GM12872 (cell line): ENCODE measurements around the gene OSBPL1A.

ENCODE experiments used
- TF ChIP-seq, protein P1 (sequence below): IDR thresholded peaks from 3 replicates; pipeline ENCODE4 v1.5.1; 2011; ENCODE audit warnings: low read depth, mild to moderate bottlenecking, low read length, moderate library complexity; ENCODE audit not compliant: insufficient read depth

Gene OSBPL1A

DNA sequence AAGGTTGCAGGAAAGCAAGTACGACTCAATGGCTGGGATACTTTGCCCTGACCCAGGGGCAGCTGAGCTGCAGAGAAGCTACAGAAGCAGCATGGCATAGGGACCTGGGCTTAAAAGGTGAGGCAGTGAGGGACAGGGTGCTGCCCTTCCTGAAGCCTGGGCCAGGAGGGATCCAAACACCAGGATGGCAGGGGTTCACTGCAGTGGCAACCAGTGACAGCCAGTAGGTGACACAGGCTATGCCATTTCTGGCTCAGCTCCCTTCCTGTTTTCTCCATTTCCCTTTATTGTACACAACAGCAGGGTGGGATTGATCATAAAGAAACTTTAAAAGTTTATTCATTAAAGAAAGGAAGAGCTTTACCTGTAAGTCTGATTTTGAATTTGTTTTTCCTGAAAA lies 209.9 kb downstream of the OSBPL1A start:
- TF ChIP-seq, protein P1, sequence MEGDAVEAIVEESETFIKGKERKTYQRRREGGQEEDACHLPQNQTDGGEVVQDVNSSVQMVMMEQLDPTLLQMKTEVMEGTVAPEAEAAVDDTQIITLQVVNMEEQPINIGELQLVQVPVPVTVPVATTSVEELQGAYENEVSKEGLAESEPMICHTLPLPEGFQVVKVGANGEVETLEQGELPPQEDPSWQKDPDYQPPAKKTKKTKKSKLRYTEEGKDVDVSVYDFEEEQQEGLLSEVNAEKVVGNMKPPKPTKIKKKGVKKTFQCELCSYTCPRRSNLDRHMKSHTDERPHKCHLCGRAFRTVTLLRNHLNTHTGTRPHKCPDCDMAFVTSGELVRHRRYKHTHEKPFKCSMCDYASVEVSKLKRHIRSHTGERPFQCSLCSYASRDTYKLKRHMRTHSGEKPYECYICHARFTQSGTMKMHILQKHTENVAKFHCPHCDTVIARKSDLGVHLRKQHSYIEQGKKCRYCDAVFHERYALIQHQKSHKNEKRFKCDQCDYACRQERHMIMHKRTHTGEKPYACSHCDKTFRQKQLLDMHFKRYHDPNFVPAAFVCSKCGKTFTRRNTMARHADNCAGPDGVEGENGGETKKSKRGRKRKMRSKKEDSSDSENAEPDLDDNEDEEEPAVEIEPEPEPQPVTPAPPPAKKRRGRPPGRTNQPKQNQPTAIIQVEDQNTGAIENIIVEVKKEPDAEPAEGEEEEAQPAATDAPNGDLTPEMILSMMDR: no peak

DNA sequence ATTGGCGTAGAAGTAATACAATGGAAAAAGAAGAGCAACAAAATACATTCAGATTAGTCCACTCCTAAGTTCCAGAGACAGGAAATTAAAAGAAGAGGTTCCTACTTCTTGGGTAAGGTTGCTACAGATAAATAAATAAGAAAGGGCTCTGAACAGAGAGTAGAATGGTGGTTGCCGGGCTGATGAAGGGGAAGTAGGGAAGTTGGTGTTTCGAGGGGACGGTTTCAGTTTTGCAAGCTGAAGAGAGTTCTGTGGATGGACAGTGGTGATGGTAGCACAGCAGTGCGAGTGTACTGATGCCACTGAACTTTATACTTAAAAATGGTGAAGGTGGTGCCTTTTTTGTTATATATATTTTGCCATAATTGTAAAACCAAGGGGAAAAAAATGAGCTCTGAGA lies 210.6 kb downstream of the OSBPL1A start:
- TF ChIP-seq, protein P1: no peak

DNA sequence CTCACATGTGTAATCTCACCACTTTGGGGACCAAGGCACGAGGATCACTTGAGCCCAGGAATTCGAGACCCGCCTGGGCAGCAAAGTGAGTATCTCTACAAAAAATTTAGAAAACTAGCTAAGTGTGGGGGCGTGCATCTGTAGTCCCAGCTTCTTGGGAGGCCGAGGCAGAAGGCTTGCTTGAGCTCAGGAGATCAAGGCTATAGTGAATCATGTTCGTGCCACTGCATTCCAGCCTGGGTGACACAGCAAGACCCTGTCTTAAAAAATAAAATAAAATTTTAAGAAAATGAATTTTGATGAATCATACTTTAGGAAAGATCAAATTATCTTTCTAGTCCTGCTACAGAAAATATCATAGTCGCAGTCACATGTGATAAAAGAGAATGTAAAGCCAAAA lies 211.8 kb downstream of the OSBPL1A start:
- TF ChIP-seq, protein P1: no peak

DNA sequence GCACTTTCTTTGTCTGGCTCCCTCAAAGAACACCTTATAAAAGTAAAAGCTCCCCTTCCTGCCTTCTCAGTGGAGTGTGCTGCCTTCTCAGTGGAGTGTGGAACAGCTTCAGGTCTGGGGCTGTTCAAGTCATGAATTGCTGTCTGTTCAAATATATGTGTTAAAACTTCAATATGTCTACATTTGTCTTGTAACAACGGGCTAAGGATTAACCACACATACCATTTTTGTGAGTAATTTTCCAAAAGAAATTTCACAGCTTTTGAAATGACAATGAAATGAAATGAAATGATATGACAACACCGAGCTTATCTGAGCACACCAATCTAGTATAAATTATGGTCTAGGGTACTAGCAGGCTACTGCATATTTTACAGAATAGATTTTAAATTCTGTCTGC lies 215.8 kb downstream of the OSBPL1A start:
- TF ChIP-seq, protein P1: no peak

DNA sequence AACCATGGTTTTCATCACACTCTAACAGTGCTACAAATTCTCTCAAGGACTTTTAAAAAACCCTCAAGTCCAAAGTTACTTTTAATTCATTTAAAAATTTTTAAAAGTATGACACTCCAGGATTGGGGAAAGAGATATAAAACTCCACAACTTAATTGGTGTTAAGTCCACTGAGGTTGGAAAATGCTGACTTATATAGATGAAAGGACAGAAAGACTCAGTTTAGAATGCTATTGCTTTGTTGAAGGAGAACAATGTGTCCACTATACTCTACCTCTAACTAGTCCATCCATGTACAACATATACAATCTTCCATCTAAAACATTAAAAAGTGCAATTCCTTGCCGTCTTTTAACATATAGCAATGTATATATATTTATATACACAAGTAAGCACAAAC lies 217.6 kb downstream of the OSBPL1A start:
- TF ChIP-seq, protein P1: no peak

DNA sequence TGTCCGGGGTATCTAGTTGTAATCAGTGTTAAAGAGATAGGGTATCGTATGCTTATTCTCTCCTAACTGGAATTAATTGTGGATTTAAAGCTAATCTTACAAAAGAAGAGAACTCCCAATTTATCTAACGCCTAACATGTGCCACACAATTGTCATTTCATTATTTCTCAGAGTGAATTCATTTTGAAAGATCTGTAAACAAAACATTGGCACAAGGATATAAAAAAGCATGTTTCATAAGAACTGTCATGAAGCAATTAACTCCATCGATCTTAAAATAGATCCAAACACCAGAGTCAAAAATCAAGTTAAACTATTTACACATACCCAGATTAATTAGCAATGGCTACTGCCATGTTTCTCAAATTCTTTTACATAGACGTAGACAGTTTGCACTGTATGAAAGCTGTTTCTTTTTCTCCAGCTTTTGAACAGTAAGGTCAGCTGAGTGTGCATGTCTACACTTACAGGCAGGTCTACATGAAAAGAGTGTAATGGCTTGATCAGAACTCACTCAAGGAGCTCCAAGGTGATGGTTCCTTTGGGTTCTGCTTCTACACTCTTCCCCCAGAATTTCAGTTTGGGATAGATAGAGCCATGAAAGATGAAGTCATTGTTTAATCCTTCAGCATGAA lies 220.0 kb downstream of the OSBPL1A start:
- TF ChIP-seq, protein P1: no peak

DNA sequence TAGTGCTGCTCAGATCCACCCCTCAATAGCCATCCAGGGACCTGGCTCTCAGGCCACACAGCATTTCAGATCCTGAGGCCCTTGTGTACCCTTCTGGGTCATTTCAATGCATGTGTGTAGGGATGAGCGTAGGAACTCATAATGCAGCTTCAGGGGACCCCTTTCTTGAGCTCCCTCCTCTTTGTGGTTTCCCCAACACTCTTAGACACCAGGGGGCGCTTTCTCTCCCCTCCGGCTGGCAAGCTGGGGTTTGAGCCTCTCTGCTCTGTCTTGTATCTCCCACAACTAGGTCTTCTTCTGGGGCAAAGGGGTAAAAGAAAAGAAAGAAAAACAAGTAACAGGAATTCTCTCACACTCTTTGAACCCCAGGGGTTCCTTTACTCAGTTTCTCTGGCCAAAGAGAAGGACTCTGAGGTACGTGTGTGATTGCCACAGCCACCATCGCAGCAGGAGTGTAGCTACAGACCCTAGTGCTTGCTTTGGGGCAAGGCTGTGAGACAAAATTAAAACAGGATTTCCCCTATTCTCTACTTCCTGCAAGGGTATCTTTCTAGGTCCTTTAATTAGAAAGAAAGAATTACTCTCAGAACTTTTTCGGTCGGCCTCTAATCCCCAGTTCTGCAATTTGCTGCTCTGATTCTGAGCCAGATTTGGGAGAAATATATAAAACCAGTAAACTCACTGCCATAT lies 220.8 kb downstream of the OSBPL1A start:
- TF ChIP-seq, protein P1: peak; percentile 91
